ENCODE measurements around the gene PHACTR2.
"Not testable (repeated sequence)": the region's sequence is repeated elsewhere in the genome, so short reads cannot be mapped to it uniquely, and the experiment has no call there.

PHACTR2 gene

DNA sequence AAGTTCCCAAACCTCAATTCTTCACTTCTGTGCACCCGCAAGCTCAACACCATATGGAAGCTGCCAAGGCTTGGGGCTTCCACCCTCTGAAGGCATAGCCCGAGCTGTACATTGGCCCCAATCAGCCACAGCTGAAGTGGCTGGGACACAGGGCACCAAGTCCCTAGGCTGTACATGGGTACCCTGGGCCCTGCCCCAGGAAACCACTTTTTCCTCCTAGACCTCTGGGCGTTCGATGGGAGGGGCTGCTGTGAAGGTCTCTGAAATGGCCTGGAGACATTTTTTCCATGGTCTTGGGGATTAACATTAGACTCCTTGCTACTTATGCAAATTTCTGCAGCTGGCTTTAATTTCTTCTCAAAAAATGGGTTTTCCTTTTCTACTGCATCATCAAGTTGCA lies 195.8 kb downstream of the PHACTR2 start:
- not testable (repeated sequence) for DNase-seq

DNA sequence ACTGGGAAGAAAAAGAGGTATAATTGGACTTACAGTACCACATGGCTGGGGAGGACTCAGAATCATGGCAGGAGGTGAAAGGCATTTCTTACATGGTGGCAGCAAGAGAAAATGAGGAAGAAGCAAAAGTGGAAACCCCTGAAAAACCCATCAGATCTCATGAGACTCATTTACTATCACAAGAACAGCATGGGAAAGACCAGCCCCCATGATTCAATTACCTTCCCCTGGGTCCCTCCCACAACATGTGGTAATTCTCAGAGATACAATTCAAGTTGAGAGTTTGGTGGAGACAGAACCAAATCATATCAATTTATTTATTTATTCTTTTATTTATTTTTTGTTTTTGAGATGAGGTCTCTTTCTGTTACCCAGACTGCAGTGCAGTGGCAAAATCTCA lies 196.7 kb downstream of the PHACTR2 start:
- DNase-seq, result not testable (repeated sequence)

DNA sequence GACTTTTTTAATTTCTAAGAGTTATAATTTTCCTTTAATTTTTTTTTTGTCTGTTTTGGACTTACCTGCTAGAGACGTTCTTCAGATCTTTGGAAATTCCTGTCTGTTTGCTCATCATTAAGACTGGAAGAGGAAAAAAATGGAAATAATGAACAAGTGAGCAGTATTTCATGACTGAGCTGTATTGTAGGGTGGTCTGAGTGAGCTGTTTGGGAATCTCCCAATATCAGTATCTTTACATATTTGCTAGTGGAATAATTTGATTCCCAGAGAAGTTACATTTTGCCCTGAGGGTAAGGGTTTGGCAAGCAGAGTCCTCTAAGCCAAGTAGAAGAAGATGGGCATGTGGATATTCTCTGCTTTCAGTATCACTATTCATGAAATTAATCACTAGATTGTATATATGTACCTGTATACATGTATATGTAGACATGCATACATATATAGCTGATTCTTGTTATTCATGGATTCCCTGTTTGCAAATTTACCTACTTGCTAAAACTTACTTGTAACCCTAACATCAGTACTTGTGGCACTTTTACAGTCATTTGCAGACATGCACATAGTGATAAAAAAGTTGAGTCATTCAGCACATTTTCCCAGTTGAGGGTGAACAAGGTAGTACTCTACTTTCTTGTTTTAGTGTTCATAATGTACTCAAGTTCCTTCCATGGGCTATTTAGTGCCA lies 200.0 kb downstream of the PHACTR2 start:
- peak; percentile 52 for DNase-seq

DNA sequence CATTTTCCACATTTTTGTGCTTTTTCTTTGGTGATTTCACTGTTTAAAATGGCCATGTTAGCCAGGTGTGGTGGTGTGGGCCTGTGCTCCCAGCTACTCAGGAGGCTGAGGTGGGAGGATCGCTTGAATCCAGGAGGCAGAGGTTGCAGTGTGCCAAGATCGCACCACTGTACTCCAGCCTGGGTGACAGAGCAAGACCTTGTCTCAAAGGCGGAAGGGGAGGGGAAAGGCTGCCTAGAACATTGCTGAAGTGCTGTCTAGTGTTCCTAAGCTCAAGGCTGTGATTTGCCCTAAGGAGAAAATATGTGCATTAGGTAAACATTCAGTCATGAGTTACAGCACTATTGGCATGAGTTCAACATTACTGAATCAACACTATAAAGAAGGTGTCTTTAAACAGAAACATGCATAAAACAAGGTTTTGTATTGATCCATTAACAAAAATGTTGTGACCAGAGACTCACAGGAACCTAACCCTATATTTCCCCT lies 200.6 kb downstream of the PHACTR2 start:
- no peak for DNase-seq

DNA sequence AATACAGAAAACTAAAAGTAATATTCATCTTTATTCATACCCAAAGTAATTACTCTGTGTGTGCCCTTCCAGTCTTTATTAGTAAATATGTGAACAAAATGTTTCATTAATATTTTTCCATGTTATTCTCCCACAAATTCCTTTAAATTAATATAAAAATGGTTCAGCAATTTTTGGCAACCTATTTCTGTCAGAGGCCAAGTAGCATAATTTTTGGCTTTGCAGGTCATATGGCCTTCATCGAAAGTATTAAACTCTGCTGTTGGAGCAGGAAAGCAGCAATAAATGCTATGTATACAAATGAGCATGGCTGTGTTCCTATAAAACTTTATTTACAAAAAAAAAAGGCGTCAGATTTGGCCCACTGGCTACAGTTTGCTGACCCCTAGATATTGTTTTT lies 202.6 kb downstream of the PHACTR2 start:
- no peak for DNase-seq
